HL-60 (cell line): ENCODE measurements around the gene SCARB2.

ENCODE experiments used
- DNase-seq, 2 experiments: peaks; one replicate each; pipeline ENCODE4 v3.0.0-alpha.2; 2010 to 2020; ENCODE audit warnings: low read depth in 1 of 2, low spot score in 1 of 2
- H3K27ac ChIP-seq: fragments of 250-450 bp; sonication (Bioruptor Pico); replicated peaks from 2 replicates; pipeline ENCODE4 v1.5.1; 2020; ENCODE audit warnings: mild to moderate bottlenecking, moderate library complexity
- H3K27me3 ChIP-seq: fragments of 250-450 bp; sonication (Bioruptor Pico); 2 replicates; pipeline ENCODE4 v1.5.1; 2021; ENCODE audit warnings: mild to moderate bottlenecking, moderate library complexity; ENCODE audit not compliant: insufficient read depth, poor library complexity, severe bottlenecking
- H3K4me3 ChIP-seq: replicated peaks from 2 replicates; pipeline ENCODE4 v1.5.1; 2011; ENCODE audit warnings: mild to moderate bottlenecking, control low read depth, low read length; ENCODE audit not compliant: insufficient read depth
- GABPA ChIP-seq: IDR thresholded peaks from 2 replicates; pipeline ENCODE4 v1.6.1; 2012; ENCODE audit warnings: low read depth
- POLR2AphosphoS5 ChIP-seq: IDR thresholded peaks from 2 replicates; pipeline ENCODE4 v1.6.1; 2012; ENCODE audit warnings: low read depth
- SPI1 ChIP-seq: IDR thresholded peaks from 2 replicates; pipeline ENCODE4 v1.6.1; 2012; ENCODE audit warnings: low read depth, mild to moderate bottlenecking, borderline replicate concordance
- TF ChIP-seq, protein P1 (sequence below): IDR thresholded peaks from one replicate; pipeline ENCODE4 v1.5.1; 2011; ENCODE audit warnings: low read length, control low read depth, inconsistent platforms; ENCODE audit not compliant: insufficient read depth
- TF ChIP-seq, protein P2 (sequence below): IDR thresholded peaks from 2 replicates; pipeline ENCODE4 v1.6.1; 2012; ENCODE audit warnings: low read depth; ENCODE audit not compliant: insufficient replicate concordance

SCARB2 gene

DNA sequence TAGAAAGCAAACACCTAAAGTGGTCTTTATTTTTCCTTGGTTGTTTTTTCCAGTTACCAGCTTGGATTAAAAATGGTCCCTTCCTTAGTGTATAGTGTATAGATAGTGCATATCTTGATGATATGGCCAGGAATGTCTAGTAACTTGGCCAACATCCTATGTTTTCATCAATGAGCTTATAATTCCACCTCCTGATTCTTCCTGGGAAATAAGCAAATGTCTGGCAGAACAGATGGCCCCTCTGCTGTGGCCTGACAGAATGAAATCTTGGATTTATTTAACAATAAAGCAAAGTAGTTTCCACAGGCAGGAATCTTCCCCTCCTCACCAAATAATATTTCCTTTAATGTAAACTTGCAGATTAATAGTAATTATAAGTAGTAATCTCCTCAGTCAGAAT is 6.1 kb downstream of the SCARB2 start:
- no peak overlapping the region for H3K4me3 ChIP-seq
- no peak for TF ChIP-seq GABPA
- TF ChIP-seq, protein P1, sequence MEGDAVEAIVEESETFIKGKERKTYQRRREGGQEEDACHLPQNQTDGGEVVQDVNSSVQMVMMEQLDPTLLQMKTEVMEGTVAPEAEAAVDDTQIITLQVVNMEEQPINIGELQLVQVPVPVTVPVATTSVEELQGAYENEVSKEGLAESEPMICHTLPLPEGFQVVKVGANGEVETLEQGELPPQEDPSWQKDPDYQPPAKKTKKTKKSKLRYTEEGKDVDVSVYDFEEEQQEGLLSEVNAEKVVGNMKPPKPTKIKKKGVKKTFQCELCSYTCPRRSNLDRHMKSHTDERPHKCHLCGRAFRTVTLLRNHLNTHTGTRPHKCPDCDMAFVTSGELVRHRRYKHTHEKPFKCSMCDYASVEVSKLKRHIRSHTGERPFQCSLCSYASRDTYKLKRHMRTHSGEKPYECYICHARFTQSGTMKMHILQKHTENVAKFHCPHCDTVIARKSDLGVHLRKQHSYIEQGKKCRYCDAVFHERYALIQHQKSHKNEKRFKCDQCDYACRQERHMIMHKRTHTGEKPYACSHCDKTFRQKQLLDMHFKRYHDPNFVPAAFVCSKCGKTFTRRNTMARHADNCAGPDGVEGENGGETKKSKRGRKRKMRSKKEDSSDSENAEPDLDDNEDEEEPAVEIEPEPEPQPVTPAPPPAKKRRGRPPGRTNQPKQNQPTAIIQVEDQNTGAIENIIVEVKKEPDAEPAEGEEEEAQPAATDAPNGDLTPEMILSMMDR: no peak
- TF ChIP-seq, protein P2, sequence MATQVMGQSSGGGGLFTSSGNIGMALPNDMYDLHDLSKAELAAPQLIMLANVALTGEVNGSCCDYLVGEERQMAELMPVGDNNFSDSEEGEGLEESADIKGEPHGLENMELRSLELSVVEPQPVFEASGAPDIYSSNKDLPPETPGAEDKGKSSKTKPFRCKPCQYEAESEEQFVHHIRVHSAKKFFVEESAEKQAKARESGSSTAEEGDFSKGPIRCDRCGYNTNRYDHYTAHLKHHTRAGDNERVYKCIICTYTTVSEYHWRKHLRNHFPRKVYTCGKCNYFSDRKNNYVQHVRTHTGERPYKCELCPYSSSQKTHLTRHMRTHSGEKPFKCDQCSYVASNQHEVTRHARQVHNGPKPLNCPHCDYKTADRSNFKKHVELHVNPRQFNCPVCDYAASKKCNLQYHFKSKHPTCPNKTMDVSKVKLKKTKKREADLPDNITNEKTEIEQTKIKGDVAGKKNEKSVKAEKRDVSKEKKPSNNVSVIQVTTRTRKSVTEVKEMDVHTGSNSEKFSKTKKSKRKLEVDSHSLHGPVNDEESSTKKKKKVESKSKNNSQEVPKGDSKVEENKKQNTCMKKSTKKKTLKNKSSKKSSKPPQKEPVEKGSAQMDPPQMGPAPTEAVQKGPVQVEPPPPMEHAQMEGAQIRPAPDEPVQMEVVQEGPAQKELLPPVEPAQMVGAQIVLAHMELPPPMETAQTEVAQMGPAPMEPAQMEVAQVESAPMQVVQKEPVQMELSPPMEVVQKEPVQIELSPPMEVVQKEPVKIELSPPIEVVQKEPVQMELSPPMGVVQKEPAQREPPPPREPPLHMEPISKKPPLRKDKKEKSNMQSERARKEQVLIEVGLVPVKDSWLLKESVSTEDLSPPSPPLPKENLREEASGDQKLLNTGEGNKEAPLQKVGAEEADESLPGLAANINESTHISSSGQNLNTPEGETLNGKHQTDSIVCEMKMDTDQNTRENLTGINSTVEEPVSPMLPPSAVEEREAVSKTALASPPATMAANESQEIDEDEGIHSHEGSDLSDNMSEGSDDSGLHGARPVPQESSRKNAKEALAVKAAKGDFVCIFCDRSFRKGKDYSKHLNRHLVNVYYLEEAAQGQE: no peak
- no peak for TF ChIP-seq POLR2AphosphoS5
- TF ChIP-seq SPI1: no peak
- H3K27ac ChIP-seq: no peak overlapping the region
- no peak for DNase-seq
- no peaks in the 10 kb centered on the region for H3K27me3 ChIP-seq

DNA sequence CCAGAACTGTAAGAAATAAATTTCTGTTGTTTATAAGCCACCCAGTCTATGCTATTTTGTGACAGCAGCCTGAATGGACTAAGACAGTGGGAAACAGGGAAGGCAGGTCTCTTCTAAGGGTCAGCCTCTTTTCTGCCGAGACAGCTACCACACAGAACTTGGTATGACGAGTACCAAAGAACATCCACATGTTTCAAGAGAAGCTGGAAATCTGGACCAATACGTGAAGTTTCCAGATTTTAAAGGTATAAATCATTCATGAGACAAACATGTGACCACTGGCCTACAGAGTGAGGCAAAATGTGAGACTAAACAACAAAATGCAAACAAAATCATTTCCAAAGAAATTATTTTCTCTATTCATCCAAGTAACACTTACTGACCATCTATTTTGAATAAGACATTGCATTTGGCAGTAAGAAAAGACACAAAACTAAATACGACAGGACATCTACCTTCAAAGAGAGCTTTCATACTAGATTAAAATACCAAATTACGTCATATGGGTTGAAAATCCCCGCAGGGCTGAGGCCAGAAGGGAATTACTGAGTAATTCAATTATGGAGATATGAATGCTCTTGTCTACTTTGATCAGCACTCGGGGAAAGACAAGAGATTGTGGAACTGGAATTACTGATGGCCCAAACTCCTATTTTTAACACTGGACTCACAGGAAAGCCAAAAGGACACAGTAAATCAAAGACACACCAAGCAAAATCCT is 7.2 kb downstream of the SCARB2 start:
- no peak for TF ChIP-seq SPI1
- no peak for TF ChIP-seq GABPA
- no peak for TF ChIP-seq POLR2AphosphoS5
- TF ChIP-seq, protein P2: no peak
- TF ChIP-seq, protein P1: no peak
- Histone ChIP-seq H3K27me3 (no peaks in the 10 kb centered on the region), H3K4me3 (no peak overlapping the region), H3K27ac (no peak overlapping the region)
- DNase-seq: no peak

DNA sequence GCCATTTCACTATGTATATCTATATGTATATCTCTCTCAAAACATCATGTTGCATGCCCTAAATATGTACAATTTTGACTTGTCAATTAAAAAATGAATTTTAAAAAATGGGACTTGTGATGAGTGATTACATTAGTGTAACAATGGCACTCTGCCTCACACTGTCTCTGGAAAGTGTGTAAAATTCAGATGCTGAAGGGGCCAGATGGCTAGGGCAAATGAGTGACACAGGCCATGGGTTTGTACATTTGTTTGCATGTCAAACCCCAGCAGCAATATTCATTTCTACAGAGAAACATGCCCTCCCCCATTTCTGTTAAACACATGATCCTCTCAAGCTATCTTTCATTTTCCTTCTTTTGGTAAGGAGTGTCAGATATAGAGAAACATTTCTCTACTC is 8.1 kb downstream of the SCARB2 start:
- DNase-seq: no peak
- Histone ChIP-seq H3K4me3 (no peak overlapping the region), H3K27me3 (no peaks in the 10 kb centered on the region), H3K27ac (no peak overlapping the region)
- TF ChIP-seq, protein P1: no peak
- TF ChIP-seq, protein P2: no peak
- TF ChIP-seq SPI1 (no peak), GABPA (no peak), POLR2AphosphoS5 (no peak)
